Glutamatergic neuron (in vitro differentiated cells): Measurements from ENCODE around the gene DCLK2. TPM values are rescaled to one million over a fixed set of nuclear protein-coding genes. Genes with fewer than 3 reads are reported as not detected.

Experiments used
- DNase-seq: peaks from one replicate; pipeline ENCODE4 v3.0.0; 2022
- H3K27ac Mint-ChIP-seq: one replicate; pipeline ENCODE4 v1.8.0; 2020; ENCODE audit warnings: mild to moderate bottlenecking, mixed read lengths, inconsistent platforms; ENCODE audit not compliant: unreplicated experiment
- H3K27me3 Mint-ChIP-seq: one replicate; pipeline ENCODE4 v1.8.0; 2020; ENCODE audit warnings: mild to moderate bottlenecking, moderate library complexity, mixed read lengths, inconsistent platforms; ENCODE audit not compliant: unreplicated experiment
- H3K36me3 Mint-ChIP-seq: one replicate; pipeline ENCODE4 v1.8.0; 2020; ENCODE audit warnings: mild to moderate bottlenecking, mixed read lengths, inconsistent platforms; ENCODE audit not compliant: unreplicated experiment
- H3K4me1 Mint-ChIP-seq: one replicate; pipeline ENCODE4 v1.8.0; 2020; ENCODE audit warnings: mild to moderate bottlenecking, low read depth, mixed read lengths, inconsistent platforms; ENCODE audit not compliant: unreplicated experiment
- H3K4me3 Mint-ChIP-seq: one replicate; pipeline ENCODE4 v1.8.0; 2020; ENCODE audit warnings: mild to moderate bottlenecking, mixed read lengths, inconsistent platforms; ENCODE audit not compliant: unreplicated experiment
- H3K9me3 Mint-ChIP-seq: one replicate; pipeline ENCODE4 v1.8.0; 2020; ENCODE audit warnings: mild to moderate bottlenecking, moderate library complexity, mixed read lengths, inconsistent platforms; ENCODE audit not compliant: unreplicated experiment
- total RNA-seq: library from RNA; stranded (reverse); fragmentation: NEBNext Ultra II Directional; extraction: Animal tissue kit (Norgen Biotek cat#: 25700); gene quantifications from one replicate; pipeline ENCODE4 v1.2.1, GENCODE V29; 2021; ENCODE audit not compliant: unreplicated experiment
- TF ChIP-seq, protein P1 (sequence below): fragments of 200-600 bp; sonication (generic); IDR thresholded peaks from one replicate; pipeline ENCODE4 v1.5.0; 2021; ENCODE audit not compliant: partially characterized antibody, unreplicated experiment

The DCLK2 gene
- total RNA-seq, 1 donor from 2014 or later = 36.8 TPM

DNA sequence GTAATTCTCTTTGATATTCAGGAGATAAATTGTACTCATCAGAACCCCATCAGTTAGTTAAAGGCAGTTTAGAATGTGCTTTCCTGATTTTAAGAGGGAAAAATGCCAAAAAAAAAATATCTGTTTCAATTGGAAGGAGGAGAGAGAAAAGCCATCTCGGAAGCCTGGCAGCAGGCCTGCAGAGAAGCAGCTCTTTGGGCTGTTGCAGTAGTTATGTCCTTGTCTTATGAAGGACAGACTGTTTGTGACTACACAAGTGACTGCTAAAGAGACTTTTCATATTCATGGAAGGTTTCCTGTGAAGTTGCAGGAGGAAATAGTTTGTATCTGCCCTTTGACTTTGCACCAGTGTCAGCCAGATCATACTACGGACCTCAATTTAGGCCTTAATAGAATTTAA lies 88.8 kb downstream of the DCLK2 start:
- Mint-ChIP-seq H3K36me3 (peaks cover 6% of the 10 kb centered on the region), H3K9me3 (peaks cover 3% of the 10 kb centered on the region), H3K4me3 (no peak overlapping the region), H3K27me3 (no peaks in the 10 kb centered on the region), H3K27ac (no peak overlapping the region), H3K4me1 (no peaks in the 10 kb centered on the region)
- no peak for DNase-seq
- TF ChIP-seq, protein P1, sequence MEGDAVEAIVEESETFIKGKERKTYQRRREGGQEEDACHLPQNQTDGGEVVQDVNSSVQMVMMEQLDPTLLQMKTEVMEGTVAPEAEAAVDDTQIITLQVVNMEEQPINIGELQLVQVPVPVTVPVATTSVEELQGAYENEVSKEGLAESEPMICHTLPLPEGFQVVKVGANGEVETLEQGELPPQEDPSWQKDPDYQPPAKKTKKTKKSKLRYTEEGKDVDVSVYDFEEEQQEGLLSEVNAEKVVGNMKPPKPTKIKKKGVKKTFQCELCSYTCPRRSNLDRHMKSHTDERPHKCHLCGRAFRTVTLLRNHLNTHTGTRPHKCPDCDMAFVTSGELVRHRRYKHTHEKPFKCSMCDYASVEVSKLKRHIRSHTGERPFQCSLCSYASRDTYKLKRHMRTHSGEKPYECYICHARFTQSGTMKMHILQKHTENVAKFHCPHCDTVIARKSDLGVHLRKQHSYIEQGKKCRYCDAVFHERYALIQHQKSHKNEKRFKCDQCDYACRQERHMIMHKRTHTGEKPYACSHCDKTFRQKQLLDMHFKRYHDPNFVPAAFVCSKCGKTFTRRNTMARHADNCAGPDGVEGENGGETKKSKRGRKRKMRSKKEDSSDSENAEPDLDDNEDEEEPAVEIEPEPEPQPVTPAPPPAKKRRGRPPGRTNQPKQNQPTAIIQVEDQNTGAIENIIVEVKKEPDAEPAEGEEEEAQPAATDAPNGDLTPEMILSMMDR = no peak

DNA sequence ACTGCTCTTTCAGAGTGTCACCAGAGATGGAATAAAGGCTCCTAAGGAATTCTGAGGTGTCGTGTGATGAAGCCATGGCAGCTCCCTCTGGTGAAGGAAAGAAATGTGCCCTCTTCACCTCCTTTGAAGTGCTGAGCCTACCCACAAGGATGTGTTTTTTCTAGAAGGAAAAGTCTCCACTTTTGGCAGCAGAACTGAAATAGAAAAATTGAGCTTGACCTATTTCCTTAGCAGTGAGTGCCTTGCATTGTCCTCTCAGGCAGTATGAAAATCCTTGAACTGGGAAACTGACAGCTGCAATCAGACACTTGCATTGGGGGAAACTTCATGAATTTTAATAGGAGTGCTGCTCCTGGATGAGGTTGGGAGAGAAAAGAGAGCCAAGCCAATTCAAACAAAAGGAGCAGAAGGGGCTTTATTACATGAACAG lies 95.2 kb downstream of the DCLK2 start:
- Mint-ChIP-seq H3K4me3 (no peak overlapping the region), H3K36me3 (peaks cover 3% of the 10 kb centered on the region), H3K27ac (peak overlapping the region; percentile 12), H3K27me3 (no peaks in the 10 kb centered on the region), H3K9me3 (peaks cover 1% of the 10 kb centered on the region), H3K4me1 (peaks cover 19% of the 10 kb centered on the region)
- TF ChIP-seq, protein P1 = no peak
- no peak for DNase-seq

DNA sequence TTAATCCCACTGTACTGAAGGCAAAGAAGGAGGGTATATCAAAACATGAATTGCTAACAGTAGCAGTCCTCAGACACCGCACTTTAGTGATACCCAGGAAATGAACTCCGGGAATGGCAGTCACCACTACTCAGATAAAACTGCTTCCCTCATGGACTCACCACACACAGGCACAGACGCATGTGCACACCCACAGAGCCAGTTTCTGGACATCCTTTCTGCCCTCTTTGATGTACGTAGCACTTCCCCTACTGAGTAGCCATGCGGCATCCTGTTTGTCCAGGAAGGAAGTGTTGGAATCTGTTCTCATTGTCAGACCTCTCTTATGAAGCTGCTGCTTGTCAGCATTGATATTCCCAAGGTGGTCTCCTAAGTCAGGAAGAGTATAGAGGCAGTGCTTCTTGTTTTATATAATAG lies 95.7 kb downstream of the DCLK2 start:
- no peak for DNase-seq
- Mint-ChIP-seq H3K27ac (no peak overlapping the region), H3K36me3 (no peaks in the 10 kb centered on the region), H3K4me3 (no peak overlapping the region), H3K9me3 (peaks cover 1% of the 10 kb centered on the region), H3K27me3 (no peaks in the 10 kb centered on the region), H3K4me1 (peaks cover 19% of the 10 kb centered on the region)
- TF ChIP-seq, protein P1 = no peak

DNA sequence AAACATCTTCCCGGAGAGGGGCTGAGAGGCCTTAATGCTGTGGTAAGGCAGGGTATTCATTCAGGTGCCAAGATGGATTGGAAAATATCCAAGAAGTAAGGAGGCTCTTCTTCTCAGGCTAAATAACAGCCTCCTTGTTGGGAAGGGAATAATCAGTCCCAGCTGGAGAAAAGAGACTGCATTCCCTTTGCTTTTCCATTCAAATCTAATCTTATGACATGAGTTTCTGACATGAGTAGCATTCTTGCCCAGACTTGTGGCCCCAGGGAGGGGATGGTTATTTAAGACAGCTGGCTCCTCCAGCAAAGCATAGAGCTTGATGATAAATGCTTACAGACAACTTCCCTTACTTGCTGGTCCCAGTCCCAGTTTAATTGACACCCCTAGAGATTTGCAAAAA lies 98.3 kb downstream of the DCLK2 start:
- Mint-ChIP-seq H3K4me1 (peaks cover 19% of the 10 kb centered on the region), H3K4me3 (no peak overlapping the region), H3K27me3 (no peaks in the 10 kb centered on the region), H3K9me3 (peaks cover 1% of the 10 kb centered on the region), H3K27ac (no peak overlapping the region), H3K36me3 (no peaks in the 10 kb centered on the region)
- DNase-seq = no peak
- TF ChIP-seq, protein P1 = no peak

DNA sequence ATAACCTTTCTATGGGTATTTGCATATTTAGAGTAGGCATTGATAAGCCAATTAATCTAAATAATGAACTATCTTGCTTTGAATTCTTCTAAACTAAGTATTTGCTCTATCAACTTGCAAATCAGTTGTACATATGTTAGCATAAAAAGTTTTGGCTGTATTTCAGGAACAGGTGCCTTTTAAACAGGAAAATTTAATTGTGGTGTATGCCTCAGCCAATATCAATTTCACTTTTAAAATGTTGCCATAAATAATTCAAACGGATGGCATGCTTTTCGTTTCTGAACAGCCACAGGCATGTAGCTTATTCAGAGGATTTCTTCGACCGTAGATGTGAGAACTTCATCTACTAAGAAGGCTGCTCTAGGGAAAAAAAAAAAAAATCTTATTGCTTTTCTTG lies 99.9 kb downstream of the DCLK2 start:
- no peak overlapping the region for H3K4me3 Mint-ChIP-seq
- no peaks in the 10 kb centered on the region for H3K27me3 Mint-ChIP-seq
- no peaks in the 10 kb centered on the region for H3K36me3 Mint-ChIP-seq
- H3K9me3 Mint-ChIP-seq = peaks cover 3% of the 10 kb centered on the region
- TF ChIP-seq, protein P1 = no peak
- DNase-seq = no peak
- H3K27ac Mint-ChIP-seq = no peak overlapping the region
- H3K4me1 Mint-ChIP-seq = peaks cover 16% of the 10 kb centered on the region
